MCF 10A (cell line): ENCODE results near the gene PROC. TPM values are rescaled to one million over a fixed set of nuclear protein-coding genes. Genes with fewer than 3 reads are reported as not detected.

Experiments used
- BruUV-seq: library from RNA; stranded (reverse); fragments of 400-500 nt; replicated peaks from 2 replicates; lab custom pipeline; 2021; lab: Mats Ljungman, UMichigan
- CTCF ChIA-PET: fragments of 300-600 bp; sonication (Branson Sonifier 250); formaldehyde crosslinking; extraction: SDS; loops from one replicate; lab custom pipeline; 2021; ENCODE audit warnings: antibody characterized with exemption, inconsistent platforms; lab: Yijun Ruan, JAX
- POLR2A ChIA-PET: fragments of 300-600, 350-650 bp; sonication (Branson Sonifier 250); formaldehyde crosslinking; extraction: SDS; loops from one replicate; lab custom pipeline; 2020; ENCODE audit warnings: antibody characterized with exemption, inconsistent platforms; lab: Yijun Ruan, JAX
- DNase-seq: peaks from one replicate; pipeline ENCODE4 v3.0.0-alpha.2; 2018; ENCODE audit not compliant: unreplicated experiment
- H3K27ac Mint-ChIP-seq: one replicate; pipeline ENCODE4 v1.8.0; 2022; ENCODE audit warnings: mild to moderate bottlenecking, low read depth, mixed read lengths; ENCODE audit not compliant: unreplicated experiment
- H3K27me3 Mint-ChIP-seq: one replicate; pipeline ENCODE4 v1.8.0; 2022; ENCODE audit warnings: mixed read lengths; ENCODE audit not compliant: insufficient read depth, unreplicated experiment
- H3K36me3 Mint-ChIP-seq: one replicate; pipeline ENCODE4 v1.8.0; 2022; ENCODE audit warnings: mild to moderate bottlenecking, moderate library complexity, mixed read lengths; ENCODE audit not compliant: insufficient read depth, unreplicated experiment
- H3K4me1 Mint-ChIP-seq: one replicate; pipeline ENCODE4 v1.8.0; 2022; ENCODE audit warnings: mixed read lengths; ENCODE audit not compliant: insufficient read depth, unreplicated experiment
- H3K4me3 Mint-ChIP-seq: one replicate; pipeline ENCODE4 v1.8.0; 2022; ENCODE audit warnings: mild to moderate bottlenecking, moderate library complexity, mixed read lengths; ENCODE audit not compliant: unreplicated experiment
- H3K9me3 Mint-ChIP-seq: one replicate; pipeline ENCODE4 v1.8.0; 2022; ENCODE audit warnings: mixed read lengths; ENCODE audit not compliant: unreplicated experiment
- intact Hi-C: fragments of 100-400 bp; cut with micrococcal nuclease; formaldehyde crosslinking; loops from 2 replicates; pipeline ENCODE4 v1.14.1; 2022
- total RNA-seq: library from RNA; stranded (reverse); gene quantifications from 2 replicates; pipeline ENCODE4 v1.2.3, GENCODE V29; 2022
- TF ChIP-seq, protein P1 (sequence below): fragments of 200-600 bp; IDR thresholded peaks from one replicate; pipeline ENCODE4 v1.8.0; 2022; ENCODE audit warnings: antibody characterized with exemption, mild to moderate bottlenecking; ENCODE audit not compliant: unreplicated experiment

The PROC gene
- total RNA-seq, 1 experiment from 2014 or later: not detected

DNA sequence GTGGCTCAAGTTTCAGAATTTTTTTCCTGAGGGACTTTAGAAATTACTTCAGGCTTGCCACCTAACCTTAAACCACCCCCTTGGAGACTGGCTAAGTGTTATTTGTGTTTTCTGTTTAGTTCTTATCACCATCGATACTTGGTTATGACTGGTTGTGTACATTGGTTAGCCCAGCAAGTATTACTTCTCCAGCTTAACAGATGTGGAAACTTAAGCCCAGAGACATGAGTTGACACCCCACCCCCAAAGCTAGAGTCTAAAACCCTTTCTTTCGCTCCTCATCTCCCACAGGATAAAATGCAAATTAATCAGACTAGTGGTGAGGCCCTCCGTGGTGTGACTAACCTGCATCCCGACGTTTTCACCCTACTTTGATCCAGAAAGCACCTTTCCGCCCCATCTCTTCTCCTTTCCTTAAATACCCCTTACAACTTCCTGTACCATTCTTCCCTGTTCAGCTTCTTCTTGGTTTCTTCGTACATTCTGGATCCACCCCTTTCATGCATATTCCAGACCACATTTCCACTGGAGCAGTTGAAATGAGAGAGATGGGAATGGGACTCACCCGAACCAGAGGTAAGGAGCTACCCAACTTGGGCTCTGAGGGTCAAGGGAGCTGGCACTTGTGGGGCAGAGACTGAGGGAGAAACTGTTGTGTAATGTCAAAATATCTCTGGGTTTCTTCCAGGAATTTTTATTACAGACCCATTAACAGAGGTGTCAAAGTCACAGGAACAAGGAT lies 29.6 kb upstream of the PROC start:
- no peak for DNase-seq
- peaks cover 33% of the 10 kb centered on the region for H3K4me1 Mint-ChIP-seq

DNA sequence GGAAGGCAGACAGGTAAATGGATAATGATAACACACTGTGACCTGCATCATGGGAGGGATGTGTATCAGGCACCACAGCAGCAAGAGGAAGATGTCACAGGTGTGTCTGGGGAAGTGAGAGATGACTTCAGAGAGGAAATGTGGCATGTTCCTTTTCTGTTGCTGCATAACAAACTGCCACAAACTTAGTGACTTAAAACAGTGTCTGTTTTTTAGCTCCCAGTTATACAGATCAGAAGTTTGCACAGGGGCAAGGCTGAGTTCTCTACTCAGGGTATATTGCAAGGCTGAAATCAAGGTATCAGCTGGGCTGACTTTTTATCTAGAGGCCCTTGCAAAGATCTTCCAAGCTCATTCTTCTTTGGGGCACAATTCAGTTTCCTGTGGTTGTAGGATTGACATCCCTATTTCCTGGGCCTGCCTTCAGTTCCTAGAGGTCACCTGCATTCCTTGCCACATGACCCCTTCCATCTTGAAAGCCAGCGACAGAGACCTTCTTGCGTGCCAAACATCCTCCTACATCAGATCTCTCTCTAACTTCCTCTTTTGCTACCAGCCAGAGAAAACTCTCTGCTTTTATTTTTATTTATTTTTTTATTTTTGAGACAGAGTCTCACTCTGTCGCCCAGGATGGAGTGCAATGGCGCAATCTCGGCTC lies 28.3 kb upstream of the PROC start:
- no peak for DNase-seq
- peaks cover 7% of the 10 kb centered on the region for H3K36me3 Mint-ChIP-seq
- intact Hi-C loops: no loop called here
- POLR2A ChIA-PET: interaction anchor here (1.1 to 2.6 kb wide), 3 partner anchors 9 to 18 kb away, joined by 3 to 51 read pairs (median 13); no protein-coding TSS in a partner anchor
- no peaks in the 10 kb centered on the region for H3K9me3 Mint-ChIP-seq
- no TSS peak for BruUV-seq
- no peaks in the 10 kb centered on the region for H3K27me3 Mint-ChIP-seq
- H3K4me1 Mint-ChIP-seq: peaks cover 26% of the 10 kb centered on the region
- CTCF ChIA-PET: interaction anchor here (1.0 kb wide), 2 partner anchors 9 to 24 kb away, joined by 3 to 4 read pairs; no protein-coding TSS in a partner anchor
- no peak overlapping the region for H3K27ac Mint-ChIP-seq
- TF ChIP-seq, protein P1, sequence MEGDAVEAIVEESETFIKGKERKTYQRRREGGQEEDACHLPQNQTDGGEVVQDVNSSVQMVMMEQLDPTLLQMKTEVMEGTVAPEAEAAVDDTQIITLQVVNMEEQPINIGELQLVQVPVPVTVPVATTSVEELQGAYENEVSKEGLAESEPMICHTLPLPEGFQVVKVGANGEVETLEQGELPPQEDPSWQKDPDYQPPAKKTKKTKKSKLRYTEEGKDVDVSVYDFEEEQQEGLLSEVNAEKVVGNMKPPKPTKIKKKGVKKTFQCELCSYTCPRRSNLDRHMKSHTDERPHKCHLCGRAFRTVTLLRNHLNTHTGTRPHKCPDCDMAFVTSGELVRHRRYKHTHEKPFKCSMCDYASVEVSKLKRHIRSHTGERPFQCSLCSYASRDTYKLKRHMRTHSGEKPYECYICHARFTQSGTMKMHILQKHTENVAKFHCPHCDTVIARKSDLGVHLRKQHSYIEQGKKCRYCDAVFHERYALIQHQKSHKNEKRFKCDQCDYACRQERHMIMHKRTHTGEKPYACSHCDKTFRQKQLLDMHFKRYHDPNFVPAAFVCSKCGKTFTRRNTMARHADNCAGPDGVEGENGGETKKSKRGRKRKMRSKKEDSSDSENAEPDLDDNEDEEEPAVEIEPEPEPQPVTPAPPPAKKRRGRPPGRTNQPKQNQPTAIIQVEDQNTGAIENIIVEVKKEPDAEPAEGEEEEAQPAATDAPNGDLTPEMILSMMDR: no peak
- no peak overlapping the region for H3K4me3 Mint-ChIP-seq

More for the DNA sequence above, 29.6 kb upstream of the PROC start:
- ChIA-PET CTCF (interaction anchor here (0.6 to 1.6 kb wide), 6 partner anchors 11 to 90 kb away, joined by 3 to 12 read pairs (median 4); partner anchors contain the start of gene PROC), POLR2A (interaction anchor here (0.6 to 2.6 kb wide), 9 partner anchors 11 to 111 kb away, joined by 3 to 51 read pairs (median 9); no protein-coding TSS in a partner anchor)
- H3K27me3 Mint-ChIP-seq: no peaks in the 10 kb centered on the region
- H3K4me3 Mint-ChIP-seq: peak overlapping the region; percentile 90
- H3K27ac Mint-ChIP-seq: peak overlapping the region; percentile 93
- BruUV-seq: TSS peak; percentile 77
- intact Hi-C loops: no loop called here
- peaks cover 16% of the 10 kb centered on the region for H3K36me3 Mint-ChIP-seq
- TF ChIP-seq, protein P1: no peak
- no peaks in the 10 kb centered on the region for H3K9me3 Mint-ChIP-seq

DNA sequence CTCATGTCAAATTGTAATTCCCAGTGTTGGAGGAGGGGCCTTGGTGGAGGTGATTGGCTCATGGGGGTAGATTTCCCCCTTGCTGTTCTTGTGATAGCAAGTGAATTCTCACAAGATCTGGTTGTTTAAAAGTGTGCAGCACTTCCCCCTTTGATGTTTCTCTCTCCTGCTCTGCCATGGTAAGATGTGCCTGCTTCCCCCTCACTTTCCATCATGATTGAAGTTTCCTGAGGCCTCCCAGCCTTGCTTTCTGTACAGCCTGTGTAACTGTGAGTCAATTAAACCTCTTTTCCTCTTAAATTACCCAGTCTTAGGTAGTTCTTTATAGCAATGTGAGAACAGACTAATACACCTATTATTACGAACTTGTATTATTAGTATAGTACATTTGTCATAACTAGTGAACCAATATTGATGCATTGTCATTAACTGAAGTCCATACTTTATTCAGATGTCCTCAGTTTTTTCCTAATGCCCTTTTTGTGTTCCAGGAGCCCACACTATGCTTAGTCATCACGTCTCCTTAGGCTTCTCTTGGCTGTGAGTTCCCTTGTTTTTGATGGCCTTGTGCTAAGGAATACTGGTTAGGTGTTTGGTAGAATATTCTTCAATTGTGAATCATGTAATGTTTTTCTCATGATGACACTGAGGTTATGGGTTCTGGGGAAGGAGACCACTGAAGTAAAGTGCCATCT lies 25.9 kb upstream of the PROC start:
- Mint-ChIP-seq H3K4me3 (no peak overlapping the region), H3K4me1 (peaks cover 20% of the 10 kb centered on the region), H3K36me3 (peaks cover under 1% of the 10 kb centered on the region), H3K27ac (no peak overlapping the region), H3K9me3 (no peaks in the 10 kb centered on the region), H3K27me3 (no peaks in the 10 kb centered on the region)
- intact Hi-C loops: no loop called here
- no TSS peak for BruUV-seq
- DNase-seq: no peak
- TF ChIP-seq, protein P1: no peak
- CTCF ChIA-PET: no interaction called here
- POLR2A ChIA-PET: no interaction called here
